CD4-positive, alpha-beta T cell treated with Interleukin-15 for 4 hours (primary cell): ENCODE measurements around the gene MCF2L2.

Experiments used
- DNase-seq: peaks from one replicate; pipeline ENCODE4 v3.0.0-alpha.2; 2020; ENCODE audit warnings: low spot score

Gene MCF2L2

GRCh38 chr3:183327343-183327742 lies 101.1 kb downstream of the MCF2L2 start:
- DNase-seq = no peak

- no peak for DNase-seq
Observed at GRCh38 chr3:183324083-183324482, 104.3 kb downstream of the MCF2L2 start.

- DNase-seq = no peak
Observed at GRCh38 chr3:183319371-183319770, 109.0 kb downstream of the MCF2L2 start.

GRCh38 chr3:183318877-183319276 lies 109.5 kb downstream of the MCF2L2 start:
- no peak for DNase-seq

GRCh38 chr3:183317886-183318865 lies 110.2 kb downstream of the MCF2L2 start:
- DNase-seq = no peak

- DNase-seq = no peak
Observed at GRCh38 chr3:183317271-183317670, 111.1 kb downstream of the MCF2L2 start.

GRCh38 chr3:183315739-183316138 lies 112.7 kb downstream of the MCF2L2 start:
- no peak for DNase-seq

GRCh38 chr3:183313764-183314163 lies 114.7 kb downstream of the MCF2L2 start:
- DNase-seq = no peak

GRCh38 chr3:183313351-183313750 lies 115.1 kb downstream of the MCF2L2 start:
- no peak for DNase-seq

- DNase-seq = no peak
Observed at GRCh38 chr3:183312433-183312832, 116.0 kb downstream of the MCF2L2 start.

- no peak for DNase-seq
Observed at GRCh38 chr3:183310936-183311335, 117.5 kb downstream of the MCF2L2 start.

- no peak for DNase-seq
Observed at GRCh38 chr3:183309276-183309675, 119.1 kb downstream of the MCF2L2 start.

GRCh38 chr3:183308751-183309150 lies 119.7 kb downstream of the MCF2L2 start:
- no peak for DNase-seq

- no peak for DNase-seq
Observed at GRCh38 chr3:183307749-183308148, 120.7 kb downstream of the MCF2L2 start.

- DNase-seq = peak; percentile 24
Observed at GRCh38 chr3:183306798-183307671, 121.4 kb downstream of the MCF2L2 start.

- DNase-seq = no peak
Observed at GRCh38 chr3:183303690-183304089, 124.7 kb downstream of the MCF2L2 start.

- DNase-seq = no peak
Observed at GRCh38 chr3:183301937-183302580, 126.4 kb downstream of the MCF2L2 start.

- DNase-seq = no peak
Observed at GRCh38 chr3:183300996-183301562, 127.3 kb downstream of the MCF2L2 start.

GRCh38 chr3:183299976-183300375 lies 128.4 kb downstream of the MCF2L2 start:
- DNase-seq = no peak

- DNase-seq = no peak
Observed at GRCh38 chr3:183298701-183299153, 129.7 kb downstream of the MCF2L2 start.

- no peak for DNase-seq
Observed at GRCh38 chr3:183296944-183297343, 131.5 kb downstream of the MCF2L2 start.

GRCh38 chr3:183295211-183295610 lies 133.2 kb downstream of the MCF2L2 start:
- no peak for DNase-seq
